ENCODE measurements around the gene NAV2.

Gene NAV2

GRCh38 chr11:19683862-19684491 lies 28.7 kb upstream of the NAV2 start:
- FAIRE-seq: no peak

GRCh38 chr11:19686234-19686633 lies 26.4 kb upstream of the NAV2 start:
- no peak for FAIRE-seq

GRCh38 chr11:19687392-19687791 lies 25.2 kb upstream of the NAV2 start:
- FAIRE-seq: no peak

GRCh38 chr11:19689281-19690000 lies 23.2 kb upstream of the NAV2 start:
- no peak for FAIRE-seq

- FAIRE-seq: no peak
These were observed 21.8 kb upstream of the NAV2 start for GRCh38 chr11:19690885-19691284.

GRCh38 chr11:19691815-19692500 lies 20.7 kb upstream of the NAV2 start:
- no peak for FAIRE-seq

- FAIRE-seq: no peak
These were observed 19.5 kb upstream of the NAV2 start for GRCh38 chr11:19693146-19693545.

GRCh38 chr11:19694796-19695345 lies 17.8 kb upstream of the NAV2 start:
- no peak for FAIRE-seq

- FAIRE-seq: no peak
These were observed 16.6 kb upstream of the NAV2 start for GRCh38 chr11:19696073-19696472.

GRCh38 chr11:19696904-19697303 lies 15.7 kb upstream of the NAV2 start:
- no peak for FAIRE-seq

GRCh38 chr11:19697721-19698121 lies 14.9 kb upstream of the NAV2 start:
- no peak for FAIRE-seq

- no peak for FAIRE-seq
These were observed 13.9 kb upstream of the NAV2 start for GRCh38 chr11:19698493-19699292.

- no peak for FAIRE-seq
These were observed 11.2 kb upstream of the NAV2 start for GRCh38 chr11:19701421-19701820.

GRCh38 chr11:19702620-19703019 lies 10.0 kb upstream of the NAV2 start:
- no peak for FAIRE-seq

GRCh38 chr11:19703211-19703610 lies 9.4 kb upstream of the NAV2 start:
- FAIRE-seq: no peak

- no peak for FAIRE-seq
These were observed 8.4 kb upstream of the NAV2 start for GRCh38 chr11:19704213-19704612.

GRCh38 chr11:19705936-19706335 lies 6.7 kb upstream of the NAV2 start:
- no peak for FAIRE-seq

- FAIRE-seq: no peak
These were observed 741 bp upstream of the NAV2 start for GRCh38 chr11:19711911-19712280.

GRCh38 chr11:19713196-19714021 lies 772 bp downstream of the NAV2 start:
- no peak for FAIRE-seq

- FAIRE-seq: no peak
These were observed 1.4 kb downstream of the NAV2 start for GRCh38 chr11:19714022-19714386.

GRCh38 chr11:19714387-19715363 lies 2.0 kb downstream of the NAV2 start:
- FAIRE-seq: no peak
